HG03175 (cell line): ENCODE results near the gene TFDP2.

Experiments
- ATAC-seq: cut with Tn5 transposase; IDR thresholded peaks from one replicate; pipeline ENCODE4 v1.9.1; 2021; ENCODE audit warnings: mild to moderate bottlenecking, moderate library complexity; ENCODE audit not compliant: unreplicated experiment

The TFDP2 gene

GRCh38 chr3:141972399-141972798 lies 176.9 kb downstream of the TFDP2 start:
- no peak for ATAC-seq

- no peak for ATAC-seq
These were observed 177.8 kb downstream of the TFDP2 start for GRCh38 chr3:141971571-141971970.

- ATAC-seq: no peak
These were observed 179.6 kb downstream of the TFDP2 start for GRCh38 chr3:141969711-141970110.

- no peak for ATAC-seq
These were observed 183.9 kb downstream of the TFDP2 start for GRCh38 chr3:141965471-141965870.

- ATAC-seq: no peak
These were observed 186.0 kb downstream of the TFDP2 start for GRCh38 chr3:141963301-141963700.

GRCh38 chr3:141960731-141961130 lies 188.6 kb downstream of the TFDP2 start:
- ATAC-seq: no peak

- no peak for ATAC-seq
These were observed 189.5 kb downstream of the TFDP2 start for GRCh38 chr3:141959589-141960554.

GRCh38 chr3:141955175-141955574 lies 194.2 kb downstream of the TFDP2 start:
- ATAC-seq: no peak

GRCh38 chr3:141952611-141953010 lies 196.7 kb downstream of the TFDP2 start:
- ATAC-seq: no peak

- no peak for ATAC-seq
These were observed 198.5 kb downstream of the TFDP2 start for GRCh38 chr3:141950572-141951493.

- no peak for ATAC-seq
These were observed 199.4 kb downstream of the TFDP2 start for GRCh38 chr3:141949972-141950371.

GRCh38 chr3:141949399-141949798 lies 199.9 kb downstream of the TFDP2 start:
- ATAC-seq: no peak

- no peak for ATAC-seq
These were observed 203.4 kb downstream of the TFDP2 start for GRCh38 chr3:141945726-141946485.

GRCh38 chr3:141942006-141942405 lies 207.3 kb downstream of the TFDP2 start:
- no peak for ATAC-seq

- ATAC-seq: no peak
These were observed 208.3 kb downstream of the TFDP2 start for GRCh38 chr3:141941093-141941492.

- ATAC-seq: no peak
These were observed 209.1 kb downstream of the TFDP2 start for GRCh38 chr3:141940194-141940776.

GRCh38 chr3:141939759-141940158 lies 209.6 kb downstream of the TFDP2 start:
- ATAC-seq: no peak

- ATAC-seq: no peak
These were observed 211.3 kb downstream of the TFDP2 start for GRCh38 chr3:141938011-141938500.

GRCh38 chr3:141934354-141934753 lies 215.0 kb downstream of the TFDP2 start:
- ATAC-seq: no peak
